Gastroesophageal sphincter (tissue), 4 donors: ENCODE data around the gene DHH. TPM values are rescaled to one million over a fixed set of nuclear protein-coding genes. Genes with fewer than 3 reads are reported as not detected.

Experiments
- ATAC-seq: fragments of 150-250 bp; one replicate; pipeline ENCODE4 v1.9.1; 2016; ENCODE audit warnings: mild to moderate bottlenecking, moderate library complexity
- H3K27ac ChIP-seq, 4 donors: fragments of 200-600 bp; sonication (generic) in 3 of 4; 1 replicate in 3 of 4; 2 replicates in 1 of 4; pipeline ENCODE4 v1.5.1; 2016 to 2019
- H3K27me3 ChIP-seq: fragments of 200-600 bp; sonication (generic); one replicate; pipeline ENCODE4 v1.5.1; 2019
- H3K36me3 ChIP-seq, 2 donors: fragments of 200-600 bp; sonication (generic); one replicate each; pipeline ENCODE4 v1.5.1; 2019; ENCODE audit warnings: control low read depth in 1 of 2
- H3K4me1 ChIP-seq, 3 donors: fragments of 200-600 bp; sonication (generic); 1 replicate in 2 of 3; 2 replicates in 1 of 3; pipeline ENCODE4 v1.5.1; 2016 to 2019; ENCODE audit warnings: control low read depth in 2 of 3
- H3K4me3 ChIP-seq, 2 donors: fragments of 200-600 bp; sonication (generic); one replicate each; pipeline ENCODE4 v1.5.1; 2019; ENCODE audit warnings: mild to moderate bottlenecking in 1 of 2, moderate library complexity in 1 of 2
- H3K9me3 ChIP-seq, 3 donors: fragments of 200-600 bp; sonication (generic); one replicate each; pipeline ENCODE4 v1.5.1; 2017 to 2019; ENCODE audit warnings: control low read depth in 2 of 3
- CTCF ChIP-seq, 4 experiments: fragments of 200-600 bp in 2 of 4; fragments of 450-650 bp in 2 of 4; sonication (generic) in 1 of 4; IDR thresholded peaks; one replicate each; pipeline ENCODE4 v1.5.1; 2017 to 2019; ENCODE audit warnings: antibody characterized with exemption in 4 of 4, mild to moderate bottlenecking in 2 of 4, moderate library complexity in 2 of 4
- EP300 ChIP-seq: sonication (generic); formaldehyde crosslinking; IDR thresholded peaks from one replicate; pipeline ENCODE4 v1.6.1; 2017; ENCODE audit warnings: antibody characterized with exemption, mild to moderate bottlenecking
- POLR2A ChIP-seq, 2 donors: fragments of 450-650 bp; IDR thresholded peaks; one replicate each; pipeline ENCODE4 v1.6.1; 2017; ENCODE audit warnings: antibody characterized with exemption in 2 of 2, mild to moderate bottlenecking in 2 of 2, moderate library complexity in 1 of 2
- POLR2AphosphoS5 ChIP-seq: sonication (generic); formaldehyde crosslinking; IDR thresholded peaks from one replicate; pipeline ENCODE4 v1.6.1; 2017; ENCODE audit warnings: antibody characterized with exemption
- WGBS, 2 donors: methylation state at CpG; one replicate each; pipeline ENCODE4 v1.1.5; 2018; ENCODE audit warnings: low coverage in 1 of 2; 5-methylcytosine and 5-hydroxymethylcytosine counted together
- total RNA-seq, 4 donors: library from RNA; depleted of rRNA; stranded (reverse); fragments of >200 nt; gene quantifications; one replicate each; pipeline ENCODE4 v1.1.0, GENCODE V29; 2016

DHH gene
- total RNA-seq, 4 donors from 2014 or later, result 0.54 to 1.2 (median 0.85) TPM

GRCh38 chr12:49059045-49059298 is 35.6 kb downstream of the DHH start:
- Histone ChIP-seq H3K27me3 (no peaks in the 10 kb centered on the region), H3K36me3 (peaks cover 0 to 15% of the 10 kb centered on the region in 2 donors), H3K27ac (peak overlapping the region in 3 of 4 donors; percentile 93 to 99 (median 94)), H3K4me3 (peak overlapping the region; percentile 75 to 99), H3K9me3 (no peaks in the 10 kb centered on the region), H3K4me1 (peaks cover 0 to 66% (median 37%) of the 10 kb centered on the region in 3 donors)
- 0% methylated on average over 1 of the region's 1 CpG; no CpG with 5 or more reads in 1 of the 2 donors for WGBS, 2 donors
- TF ChIP-seq CTCF (IDR thresholded peaks at IDR 0.05) (no peak), POLR2A (IDR thresholded peaks at IDR 0.05) (no peak), POLR2AphosphoS5 (no peak), EP300 (no peak)
- ATAC-seq, result no peak

GRCh38 chr12:49058366-49059044 is 36.1 kb downstream of the DHH start:
- Histone ChIP-seq H3K36me3 (peaks cover 0 to 19% of the 10 kb centered on the region in 2 donors), H3K4me1 (peaks cover 0 to 62% (median 37%) of the 10 kb centered on the region in 3 donors), H3K4me3 (peak overlapping the region; percentile 75 to 99), H3K27me3 (no peaks in the 10 kb centered on the region), H3K9me3 (no peaks in the 10 kb centered on the region), H3K27ac (peak overlapping the region in 3 of 4 donors; percentile 93 to 99 (median 94))
- ATAC-seq, result no peak
- WGBS, 2 donors, result 4% methylated on average over 4 of the region's 5 CpGs; no CpG with 5 or more reads in 1 of the 2 donors
- TF ChIP-seq POLR2A (IDR thresholded peaks at IDR 0.05) (no peak), EP300 (no peak), POLR2AphosphoS5 (no peak), CTCF (IDR thresholded peaks at IDR 0.05) (no peak)

- H3K4me1 ChIP-seq, result peaks cover 0 to 62% (median 37%) of the 10 kb centered on the region in 3 donors
- TF ChIP-seq POLR2AphosphoS5 (no peak), POLR2A (IDR thresholded peaks at IDR 0.05) (no peak), EP300 (no peak), CTCF (IDR thresholded peaks at IDR 0.05) (no peak)
- WGBS, 2 donors, result 0 to 17% methylated on average over 1 to 2 of the region's 4 CpGs
These were observed 36.7 kb downstream of the DHH start for GRCh38 chr12:49057888-49058287.

GRCh38 chr12:49055978-49056754 is 38.4 kb downstream of the DHH start:
- Histone ChIP-seq H3K4me1 (peaks cover 0 to 56% (median 37%) of the 10 kb centered on the region in 3 donors), H3K36me3 (peaks cover 0 to 43% of the 10 kb centered on the region in 2 donors), H3K27me3 (no peaks in the 10 kb centered on the region), H3K4me3 (peak overlapping the region in 1 of 2 donors; percentile 11), H3K9me3 (no peaks in the 10 kb centered on the region), H3K27ac (peak overlapping the region in 3 of 4 donors; percentile 36 to 93 (median 52))
- peak; percentile 73 for ATAC-seq
- 48 to 58% methylated on average over 4 of the region's 7 CpGs for WGBS, 2 donors
- no peak for TF ChIP-seq POLR2AphosphoS5
- no peak for TF ChIP-seq EP300
- TF ChIP-seq CTCF (IDR thresholded peaks at IDR 0.05), result no peak
- TF ChIP-seq POLR2A (IDR thresholded peaks at IDR 0.05), result no peak

More at GRCh38 chr12:49057888-49058287, 36.7 kb downstream of the DHH start:
- peak overlapping the region; percentile 75 to 99 for H3K4me3 ChIP-seq
- H3K36me3 ChIP-seq, result peaks cover 0 to 25% of the 10 kb centered on the region in 2 donors
- H3K27ac ChIP-seq, result peak overlapping the region in 3 of 4 donors; percentile 29 to 93 (median 36)
- H3K27me3 ChIP-seq, result no peaks in the 10 kb centered on the region
- no peak for ATAC-seq
- H3K9me3 ChIP-seq, result no peaks in the 10 kb centered on the region
